ENCODE results near the gene DMPK. TPM values are rescaled to one million over a fixed set of nuclear protein-coding genes. Genes with fewer than 3 reads are reported as not detected.

Gene DMPK
- total RNA-seq, 1 experiment from 2014 or later, result 28.1 TPM

GRCh38 chr19:45805719-45806118 lies 23.4 kb upstream of the DMPK start:
- Mint-ChIP-seq H3K4me3 (ENCODE audit: unreplicated experiment) (no peak overlapping the region), H3K27ac (ENCODE audit: unreplicated experiment) (no peak overlapping the region), H3K36me3 (ENCODE audit: insufficient read depth, unreplicated experiment) (peaks cover 8% of the 10 kb centered on the region), H3K27me3 (ENCODE audit: insufficient read depth, unreplicated experiment) (no peaks in the 10 kb centered on the region), H3K9me3 (ENCODE audit: unreplicated experiment) (no peaks in the 10 kb centered on the region), H3K4me1 (ENCODE audit: low read depth, unreplicated experiment) (no peaks in the 10 kb centered on the region)
- H3K4me1 ChIP-seq, result no peaks in the 10 kb centered on the region
- BruUV-seq (replicated peaks), result no TSS peak
- intact Hi-C loops (cut with micrococcal nuclease; ENCODE audit: unreplicated experiment), result no loop called here
- POLR2A ChIA-PET, result no interaction called here
- H3K36me3 ChIP-seq (ENCODE audit: control insufficient read depth, insufficient read depth, low read length), result no peaks in the 10 kb centered on the region
- H3K27me3 ChIP-seq (replicated peaks; ENCODE audit: control insufficient read depth, insufficient read depth, low read length), result no peaks in the 10 kb centered on the region
- H3K4me3 ChIP-seq (ENCODE audit: low read depth, low read length), result no peak overlapping the region
- no peaks in the 10 kb centered on the region for H3K9me3 ChIP-seq
- TF ChIP-seq, protein P1, sequence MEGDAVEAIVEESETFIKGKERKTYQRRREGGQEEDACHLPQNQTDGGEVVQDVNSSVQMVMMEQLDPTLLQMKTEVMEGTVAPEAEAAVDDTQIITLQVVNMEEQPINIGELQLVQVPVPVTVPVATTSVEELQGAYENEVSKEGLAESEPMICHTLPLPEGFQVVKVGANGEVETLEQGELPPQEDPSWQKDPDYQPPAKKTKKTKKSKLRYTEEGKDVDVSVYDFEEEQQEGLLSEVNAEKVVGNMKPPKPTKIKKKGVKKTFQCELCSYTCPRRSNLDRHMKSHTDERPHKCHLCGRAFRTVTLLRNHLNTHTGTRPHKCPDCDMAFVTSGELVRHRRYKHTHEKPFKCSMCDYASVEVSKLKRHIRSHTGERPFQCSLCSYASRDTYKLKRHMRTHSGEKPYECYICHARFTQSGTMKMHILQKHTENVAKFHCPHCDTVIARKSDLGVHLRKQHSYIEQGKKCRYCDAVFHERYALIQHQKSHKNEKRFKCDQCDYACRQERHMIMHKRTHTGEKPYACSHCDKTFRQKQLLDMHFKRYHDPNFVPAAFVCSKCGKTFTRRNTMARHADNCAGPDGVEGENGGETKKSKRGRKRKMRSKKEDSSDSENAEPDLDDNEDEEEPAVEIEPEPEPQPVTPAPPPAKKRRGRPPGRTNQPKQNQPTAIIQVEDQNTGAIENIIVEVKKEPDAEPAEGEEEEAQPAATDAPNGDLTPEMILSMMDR (IDR thresholded peaks at IDR 0.05; ENCODE audit: insufficient read depth in 1 of 2, low read depth in 1 of 2, low read length in 1 of 2, severe bottlenecking in 1 of 2, unreplicated experiment in 1 of 2), result no peak
- DNase-seq, result no peak
- CTCF ChIA-PET, result interaction anchor here (0.6 to 1.7 kb wide), 3 partner anchors 11 to 542 kb away, joined by 4 to 7 read pairs (median 4); no protein-coding TSS in a partner anchor

DNA sequence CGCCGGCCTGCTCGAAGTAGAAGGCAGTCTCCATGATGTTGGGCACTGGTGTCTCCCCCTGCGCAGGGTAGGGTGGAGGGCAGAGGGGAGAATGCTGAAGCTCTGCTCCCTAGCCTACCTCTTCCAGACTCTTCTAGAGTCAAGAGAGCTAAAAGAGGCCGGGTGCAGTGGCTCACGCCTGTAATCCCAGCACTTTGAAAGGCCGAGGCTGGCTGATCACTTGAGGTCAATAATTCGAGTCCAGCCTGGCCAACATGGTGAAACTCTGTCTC lies 22.6 kb upstream of the DMPK start:
- Mint-ChIP-seq H3K4me3 (ENCODE audit: unreplicated experiment) (no peak overlapping the region), H3K4me1 (ENCODE audit: low read depth, unreplicated experiment) (no peaks in the 10 kb centered on the region), H3K27ac (ENCODE audit: unreplicated experiment) (no peak overlapping the region), H3K27me3 (ENCODE audit: insufficient read depth, unreplicated experiment) (no peaks in the 10 kb centered on the region), H3K36me3 (ENCODE audit: insufficient read depth, unreplicated experiment) (peaks cover 8% of the 10 kb centered on the region), H3K9me3 (ENCODE audit: unreplicated experiment) (no peaks in the 10 kb centered on the region)
- no TSS peak for BruUV-seq (replicated peaks)
- H3K27me3 ChIP-seq (replicated peaks; ENCODE audit: control insufficient read depth, insufficient read depth, low read length), result no peaks in the 10 kb centered on the region
- H3K9me3 ChIP-seq, result no peaks in the 10 kb centered on the region
- no peaks in the 10 kb centered on the region for H3K36me3 ChIP-seq (ENCODE audit: control insufficient read depth, insufficient read depth, low read length)
- intact Hi-C loops (cut with micrococcal nuclease; ENCODE audit: unreplicated experiment), result no loop called here
- ChIA-PET POLR2A (no interaction called here), CTCF (interaction anchor here (1.0 to 1.7 kb wide), 2 partner anchors 10 to 12 kb away, joined by 4 to 7 read pairs; no protein-coding TSS in a partner anchor)
- DNase-seq, result no peak
- H3K4me1 ChIP-seq, result no peaks in the 10 kb centered on the region
- TF ChIP-seq, protein P1 (IDR thresholded peaks at IDR 0.05; ENCODE audit: insufficient read depth in 1 of 2, low read depth in 1 of 2, low read length in 1 of 2, severe bottlenecking in 1 of 2, unreplicated experiment in 1 of 2), result no peak
- no peak overlapping the region for H3K4me3 ChIP-seq (ENCODE audit: low read depth, low read length)

DNA sequence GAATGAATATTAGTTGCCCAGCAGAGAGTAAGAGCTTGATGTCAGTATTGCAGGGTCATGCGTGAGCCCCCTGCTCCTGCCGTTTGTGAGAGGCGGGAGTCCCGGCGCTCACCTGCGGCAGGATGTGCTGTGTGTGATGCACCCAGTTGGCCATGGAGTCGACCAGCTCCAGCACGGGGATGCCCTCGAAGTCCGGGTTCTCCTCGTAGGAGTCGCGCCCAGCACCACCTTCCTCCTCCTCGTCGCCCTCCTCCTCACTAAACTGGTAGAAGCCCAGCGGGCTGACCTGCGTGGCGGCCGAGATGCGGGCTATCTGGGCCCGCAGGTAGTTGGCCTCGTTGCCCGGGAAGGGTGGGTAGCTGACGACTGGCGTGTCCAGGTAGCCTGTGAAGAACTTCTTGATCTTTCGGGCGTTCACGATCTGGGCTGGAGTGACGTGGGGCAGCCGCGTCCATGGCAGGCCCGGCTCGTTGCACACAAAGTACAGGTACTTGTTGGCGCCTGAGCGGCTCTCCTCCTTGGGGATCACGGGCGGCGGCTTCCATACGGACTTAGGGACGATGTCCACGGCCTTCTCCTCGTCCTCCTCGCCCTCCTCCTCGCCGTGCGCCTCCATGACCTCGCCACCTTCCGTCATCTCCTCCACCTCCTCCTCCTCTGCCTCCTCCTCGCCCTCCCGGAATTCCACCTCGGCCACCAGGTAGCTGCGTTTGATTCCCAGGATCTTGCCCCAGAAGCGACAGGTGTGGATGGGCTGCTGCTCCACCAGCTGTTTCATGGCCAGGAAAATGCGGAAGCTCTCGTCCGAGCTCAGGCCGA lies 22.1 kb upstream of the DMPK start:
- no peaks in the 10 kb centered on the region for H3K9me3 Mint-ChIP-seq (ENCODE audit: unreplicated experiment)
- TF ChIP-seq, protein P1 (IDR thresholded peaks at IDR 0.05; ENCODE audit: insufficient read depth in 1 of 2, low read depth in 1 of 2, low read length in 1 of 2, severe bottlenecking in 1 of 2, unreplicated experiment in 1 of 2), result no peak
- H3K4me1 ChIP-seq, result no peaks in the 10 kb centered on the region
- no peak overlapping the region for H3K4me3 ChIP-seq (ENCODE audit: low read depth, low read length)
- no peak overlapping the region for H3K4me3 Mint-ChIP-seq (ENCODE audit: unreplicated experiment)
- DNase-seq, result no peak
- CTCF ChIA-PET, result interaction anchor here (0.7 to 1.1 kb wide), 3 partner anchors 10 to 23 kb away, joined by 4 to 6 read pairs (median 4); no protein-coding TSS in a partner anchor
- no peak overlapping the region for H3K27ac Mint-ChIP-seq (ENCODE audit: unreplicated experiment)
- POLR2A ChIA-PET, result no interaction called here
- intact Hi-C loops (cut with micrococcal nuclease; ENCODE audit: unreplicated experiment), result no loop called here
- no peaks in the 10 kb centered on the region for H3K9me3 ChIP-seq
- H3K4me1 Mint-ChIP-seq (ENCODE audit: low read depth, unreplicated experiment), result peaks cover under 1% of the 10 kb centered on the region
- no peaks in the 10 kb centered on the region for H3K27me3 ChIP-seq (replicated peaks; ENCODE audit: control insufficient read depth, insufficient read depth, low read length)
- H3K27me3 Mint-ChIP-seq (ENCODE audit: insufficient read depth, unreplicated experiment), result no peaks in the 10 kb centered on the region
- H3K36me3 Mint-ChIP-seq (ENCODE audit: insufficient read depth, unreplicated experiment), result peaks cover 3% of the 10 kb centered on the region
- no peaks in the 10 kb centered on the region for H3K36me3 ChIP-seq (ENCODE audit: control insufficient read depth, insufficient read depth, low read length)
- BruUV-seq (replicated peaks), result no TSS peak

Measured in Caco-2 (cell line).